ENCODE data around the gene ARHGEF18.
"Not testable (repeated sequence)": the region's sequence is repeated elsewhere in the genome, so short reads cannot be mapped to it uniquely, and the experiment has no call there.

Gene ARHGEF18

GRCh38 chr19:7346997-7347396, 1.7 kb upstream of the ARHGEF18 start:
- H4K8ac ChIP-seq (ENCODE audit: low read depth, low read length); H3K36me3 ChIP-seq (replicated peaks in 1 of 2; ENCODE audit: control insufficient read depth in 2 of 2, insufficient read depth in 2 of 2, low read length in 2 of 2): not testable (repeated sequence)

GRCh38 chr19:7349231-7349591, 474 bp downstream of the ARHGEF18 start:
- H2BK12ac ChIP-seq (ENCODE audit: low read length): no peak overlapping the region
- H2BK15ac ChIP-seq (ENCODE audit: low read length): no peak overlapping the region
- H2AFZ ChIP-seq (ENCODE audit: low read length): no peak overlapping the region
- H3K4me3 ChIP-seq (ENCODE audit: low read length in 2 of 2): no peak overlapping the region
- no peak overlapping the region for H4K8ac ChIP-seq (ENCODE audit: low read depth, low read length)
- peaks cover 6 to 9% of the 10 kb centered on the region in 2 donors for H3K9me3 ChIP-seq (replicated peaks in 1 of 2; ENCODE audit: control insufficient read depth in 2 of 2, insufficient read depth in 1 of 2, low read depth in 1 of 2, low read length in 2 of 2)
- H3K27ac ChIP-seq (replicated peaks; ENCODE audit: low read length): no peak overlapping the region
- no peak overlapping the region for H3K18ac ChIP-seq (ENCODE audit: low read length)
- peak overlapping the region; percentile 13 for H2AK5ac ChIP-seq (ENCODE audit: low read depth, low read length)
- H3K4ac ChIP-seq (ENCODE audit: low read length): no peak overlapping the region
- H3K79me1 ChIP-seq (ENCODE audit: low read depth, low read length): no peaks in the 10 kb centered on the region
- H4K91ac ChIP-seq (ENCODE audit: low read depth, low read length, poor library complexity): no peak overlapping the region
- H3K23ac ChIP-seq (ENCODE audit: low read depth, low read length, poor library complexity): no peak overlapping the region
- no CpG with 5 or more reads among the region's 9 CpGs for WGBS, 2 donors (ENCODE audit: extremely low coverage in 2 of 2, insufficient read length in 2 of 2, insufficient replicate concordance in 1 of 2)
- no peaks in the 10 kb centered on the region for H3K27me3 ChIP-seq (ENCODE audit: control insufficient read depth in 3 of 3, insufficient read depth in 3 of 3, low read depth in 1 of 3, low read length in 3 of 3)
- no peak overlapping the region for H3K9ac ChIP-seq (ENCODE audit: low read depth, low read length, poor library complexity)
- no peak overlapping the region for H2BK120ac ChIP-seq (ENCODE audit: low read depth, low read length)
- H3K36me3 ChIP-seq (replicated peaks in 1 of 2; ENCODE audit: control insufficient read depth in 2 of 2, insufficient read depth in 2 of 2, low read length in 2 of 2): no peaks in the 10 kb centered on the region
- no peaks in the 10 kb centered on the region for H3K4me1 ChIP-seq (ENCODE audit: control insufficient read depth in 2 of 2, insufficient read depth in 1 of 2, low read depth in 1 of 2, low read length in 2 of 2)
- H2BK5ac ChIP-seq (ENCODE audit: low read length): no peak overlapping the region
- DNase-seq (ENCODE audit: low spot score): no peak
- no peak overlapping the region for H3K4me2 ChIP-seq (ENCODE audit: insufficient read depth, low read length, poor library complexity, severe bottlenecking)
- peak overlapping the region; percentile 21 for H3K14ac ChIP-seq (ENCODE audit: low read length)

More at GRCh38 chr19:7346997-7347396, 1.7 kb upstream of the ARHGEF18 start:
- H3K9ac ChIP-seq (ENCODE audit: low read depth, low read length, poor library complexity); H3K4me1 ChIP-seq (ENCODE audit: control insufficient read depth in 2 of 2, insufficient read depth in 1 of 2, low read depth in 1 of 2, low read length in 2 of 2); H3K27me3 ChIP-seq (ENCODE audit: control insufficient read depth in 3 of 3, insufficient read depth in 3 of 3, low read depth in 1 of 3, low read length in 3 of 3); H3K4ac ChIP-seq (ENCODE audit: low read length); H2BK120ac ChIP-seq (ENCODE audit: low read depth, low read length); H3K27ac ChIP-seq (replicated peaks; ENCODE audit: low read length); H2BK12ac ChIP-seq (ENCODE audit: low read length); H3K23ac ChIP-seq (ENCODE audit: low read depth, low read length, poor library complexity); H2AK5ac ChIP-seq (ENCODE audit: low read depth, low read length); H3K4me3 ChIP-seq (ENCODE audit: low read length in 2 of 2); DNase-seq (ENCODE audit: low spot score); H3K14ac ChIP-seq (ENCODE audit: low read length); H2AFZ ChIP-seq (ENCODE audit: low read length); H3K18ac ChIP-seq (ENCODE audit: low read length); H3K9me3 ChIP-seq (replicated peaks in 1 of 2; ENCODE audit: control insufficient read depth in 2 of 2, insufficient read depth in 1 of 2, low read depth in 1 of 2, low read length in 2 of 2); H2BK5ac ChIP-seq (ENCODE audit: low read length); H3K4me2 ChIP-seq (ENCODE audit: insufficient read depth, low read length, poor library complexity, severe bottlenecking); H2BK15ac ChIP-seq (ENCODE audit: low read length); H4K91ac ChIP-seq (ENCODE audit: low read depth, low read length, poor library complexity); H3K79me1 ChIP-seq (ENCODE audit: low read depth, low read length): not testable (repeated sequence)
- no CpG with 5 or more reads among the region's 7 CpGs for WGBS, 2 donors (ENCODE audit: extremely low coverage in 2 of 2, insufficient read length in 2 of 2, insufficient replicate concordance in 1 of 2)

GRCh38 chr19:7349961-7350711, 1.4 kb downstream of the ARHGEF18 start:
- Histone ChIP-seq H3K79me1 (ENCODE audit: low read depth, low read length) (no peaks in the 10 kb centered on the region), H3K27ac (replicated peaks; ENCODE audit: low read length) (no peak overlapping the region), H3K4me3 (ENCODE audit: low read length in 2 of 2) (no peak overlapping the region), H3K4me2 (ENCODE audit: insufficient read depth, low read length, poor library complexity, severe bottlenecking) (no peak overlapping the region), H2BK5ac (ENCODE audit: low read length) (no peak overlapping the region), H2BK120ac (ENCODE audit: low read depth, low read length) (no peak overlapping the region), H4K91ac (ENCODE audit: low read depth, low read length, poor library complexity) (no peak overlapping the region), H3K4me1 (ENCODE audit: control insufficient read depth in 2 of 2, insufficient read depth in 1 of 2, low read depth in 1 of 2, low read length in 2 of 2) (no peaks in the 10 kb centered on the region), H3K23ac (ENCODE audit: low read depth, low read length, poor library complexity) (no peak overlapping the region), H2BK12ac (ENCODE audit: low read length) (no peak overlapping the region), H3K27me3 (ENCODE audit: control insufficient read depth in 3 of 3, insufficient read depth in 3 of 3, low read depth in 1 of 3, low read length in 3 of 3) (no peaks in the 10 kb centered on the region), H3K36me3 (replicated peaks in 1 of 2; ENCODE audit: control insufficient read depth in 2 of 2, insufficient read depth in 2 of 2, low read length in 2 of 2) (no peaks in the 10 kb centered on the region), H2BK15ac (ENCODE audit: low read length) (no peak overlapping the region), H3K4ac (ENCODE audit: low read length) (no peak overlapping the region), H2AK5ac (ENCODE audit: low read depth, low read length) (peak overlapping the region; percentile 70), H3K9ac (ENCODE audit: low read depth, low read length, poor library complexity) (no peak overlapping the region), H4K8ac (ENCODE audit: low read depth, low read length) (no peak overlapping the region), H3K9me3 (replicated peaks in 1 of 2; ENCODE audit: control insufficient read depth in 2 of 2, insufficient read depth in 1 of 2, low read depth in 1 of 2, low read length in 2 of 2) (peaks cover 6 to 9% of the 10 kb centered on the region in 2 donors), H3K14ac (ENCODE audit: low read length) (no peak overlapping the region), H2AFZ (ENCODE audit: low read length) (no peak overlapping the region), H3K18ac (ENCODE audit: low read length) (no peak overlapping the region)
- DNase-seq (ENCODE audit: low spot score): no peak
- no CpG with 5 or more reads among the region's 8 CpGs for WGBS, 2 donors (ENCODE audit: extremely low coverage in 2 of 2, insufficient read length in 2 of 2, insufficient replicate concordance in 1 of 2)

- H2BK5ac ChIP-seq (ENCODE audit: low read length): no peak overlapping the region
- H2BK15ac ChIP-seq (ENCODE audit: low read length): no peak overlapping the region
- no peak for DNase-seq (ENCODE audit: low spot score)
- no peak overlapping the region for H3K23ac ChIP-seq (ENCODE audit: low read depth, low read length, poor library complexity)
- H3K27ac ChIP-seq (replicated peaks; ENCODE audit: low read length): no peak overlapping the region
- H3K4me3 ChIP-seq (ENCODE audit: low read length in 2 of 2): no peak overlapping the region
- H2BK12ac ChIP-seq (ENCODE audit: low read length): no peak overlapping the region
- H3K9me3 ChIP-seq (replicated peaks in 1 of 2; ENCODE audit: control insufficient read depth in 2 of 2, insufficient read depth in 1 of 2, low read depth in 1 of 2, low read length in 2 of 2): peaks cover 6 to 9% of the 10 kb centered on the region in 2 donors
- H2AFZ ChIP-seq (ENCODE audit: low read length): no peak overlapping the region
- WGBS, 2 donors (ENCODE audit: extremely low coverage in 2 of 2, insufficient read length in 2 of 2, insufficient replicate concordance in 1 of 2): no CpG with 5 or more reads among the region's 1 CpG
- no peaks in the 10 kb centered on the region for H3K4me1 ChIP-seq (ENCODE audit: control insufficient read depth in 2 of 2, insufficient read depth in 1 of 2, low read depth in 1 of 2, low read length in 2 of 2)
- H3K14ac ChIP-seq (ENCODE audit: low read length): no peak overlapping the region
- H3K4me2 ChIP-seq (ENCODE audit: insufficient read depth, low read length, poor library complexity, severe bottlenecking): no peak overlapping the region
- H3K18ac ChIP-seq (ENCODE audit: low read length): no peak overlapping the region
- no peaks in the 10 kb centered on the region for H3K79me1 ChIP-seq (ENCODE audit: low read depth, low read length)
- no peak overlapping the region for H3K4ac ChIP-seq (ENCODE audit: low read length)
- H4K8ac ChIP-seq (ENCODE audit: low read depth, low read length): no peak overlapping the region
- no peaks in the 10 kb centered on the region for H3K36me3 ChIP-seq (replicated peaks in 1 of 2; ENCODE audit: control insufficient read depth in 2 of 2, insufficient read depth in 2 of 2, low read length in 2 of 2)
- no peak overlapping the region for H2BK120ac ChIP-seq (ENCODE audit: low read depth, low read length)
- H2AK5ac ChIP-seq (ENCODE audit: low read depth, low read length): no peak overlapping the region
- no peaks in the 10 kb centered on the region for H3K27me3 ChIP-seq (ENCODE audit: control insufficient read depth in 3 of 3, insufficient read depth in 3 of 3, low read depth in 1 of 3, low read length in 3 of 3)
- H4K91ac ChIP-seq (ENCODE audit: low read depth, low read length, poor library complexity): no peak overlapping the region
- no peak overlapping the region for H3K9ac ChIP-seq (ENCODE audit: low read depth, low read length, poor library complexity)
Observed at GRCh38 chr19:7351861-7352260, 3.1 kb downstream of the ARHGEF18 start.

All from neuronal stem cell (in vitro differentiated cells).